ENCODE data around the gene SLPI. TPM values are rescaled to one million over a fixed set of nuclear protein-coding genes. Genes with fewer than 3 reads are reported as not detected.

SLPI gene
- total RNA-seq, 2 donors from 2014 or later: 57.3 to 306 TPM

GRCh38 chr20:45246109-45246508, 8.3 kb downstream of the SLPI start:
- DNase-seq (ENCODE audit: low spot score): no peak
- Histone ChIP-seq H3K4me3 (no peak overlapping the region), H3K9me3 (no peaks in the 10 kb centered on the region), H3K27me3 (no peaks in the 10 kb centered on the region), H3K36me3 (no peaks in the 10 kb centered on the region), H3K27ac (no peak overlapping the region), H3K4me1 (no peaks in the 10 kb centered on the region)
- TF ChIP-seq, protein P1, sequence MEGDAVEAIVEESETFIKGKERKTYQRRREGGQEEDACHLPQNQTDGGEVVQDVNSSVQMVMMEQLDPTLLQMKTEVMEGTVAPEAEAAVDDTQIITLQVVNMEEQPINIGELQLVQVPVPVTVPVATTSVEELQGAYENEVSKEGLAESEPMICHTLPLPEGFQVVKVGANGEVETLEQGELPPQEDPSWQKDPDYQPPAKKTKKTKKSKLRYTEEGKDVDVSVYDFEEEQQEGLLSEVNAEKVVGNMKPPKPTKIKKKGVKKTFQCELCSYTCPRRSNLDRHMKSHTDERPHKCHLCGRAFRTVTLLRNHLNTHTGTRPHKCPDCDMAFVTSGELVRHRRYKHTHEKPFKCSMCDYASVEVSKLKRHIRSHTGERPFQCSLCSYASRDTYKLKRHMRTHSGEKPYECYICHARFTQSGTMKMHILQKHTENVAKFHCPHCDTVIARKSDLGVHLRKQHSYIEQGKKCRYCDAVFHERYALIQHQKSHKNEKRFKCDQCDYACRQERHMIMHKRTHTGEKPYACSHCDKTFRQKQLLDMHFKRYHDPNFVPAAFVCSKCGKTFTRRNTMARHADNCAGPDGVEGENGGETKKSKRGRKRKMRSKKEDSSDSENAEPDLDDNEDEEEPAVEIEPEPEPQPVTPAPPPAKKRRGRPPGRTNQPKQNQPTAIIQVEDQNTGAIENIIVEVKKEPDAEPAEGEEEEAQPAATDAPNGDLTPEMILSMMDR (IDR thresholded peaks at IDR 0.05): no peak

DNA sequence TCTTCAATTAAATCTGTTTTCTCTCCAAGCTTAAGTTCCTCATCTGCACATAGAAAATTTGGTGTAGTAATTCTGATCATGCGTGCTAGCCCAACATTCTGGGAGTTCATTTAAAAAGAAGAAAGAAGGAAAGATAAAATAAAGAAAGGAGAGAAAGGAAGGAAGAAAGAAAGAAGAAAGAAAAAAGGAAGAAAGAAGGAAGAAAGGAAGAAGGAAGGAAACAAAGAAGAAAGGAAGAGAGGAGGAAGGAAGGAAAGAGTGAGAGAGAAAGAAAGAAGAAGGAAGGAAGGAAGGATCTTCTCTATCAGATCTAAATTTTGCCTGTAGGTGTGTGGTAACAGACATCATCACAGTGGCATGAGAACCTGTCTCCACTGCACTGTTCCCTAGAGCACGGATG, 16.2 kb downstream of the SLPI start:
- Histone ChIP-seq H3K9me3 (peaks cover 0 to 17% of the 10 kb centered on the region in 2 donors), H3K4me3 (no peak overlapping the region), H3K27me3 (no peaks in the 10 kb centered on the region), H3K4me1 (no peaks in the 10 kb centered on the region), H3K27ac (no peak overlapping the region), H3K36me3 (no peaks in the 10 kb centered on the region)
- no peak for DNase-seq (ENCODE audit: low spot score)
- TF ChIP-seq, protein P1 (IDR thresholded peaks at IDR 0.05): no peak

DNA sequence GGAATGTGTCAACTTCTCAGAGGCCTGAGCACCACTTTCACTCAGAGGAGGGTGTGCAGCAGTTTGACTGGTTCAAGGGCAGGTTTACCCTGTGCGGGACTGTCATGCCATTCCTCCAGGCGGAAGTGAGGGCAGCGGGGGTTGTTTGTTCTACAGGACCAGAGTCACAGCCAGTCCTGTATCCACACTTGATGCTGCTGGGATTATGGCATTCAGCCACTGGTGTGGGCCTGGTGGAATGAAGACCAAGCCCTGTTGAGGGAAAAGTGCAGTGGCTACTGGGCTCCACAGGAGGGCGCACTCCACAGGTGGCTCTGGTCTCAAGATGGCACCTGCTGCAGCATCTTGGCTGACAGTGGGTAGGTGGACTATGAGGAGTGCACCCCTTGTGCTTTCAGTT, 18.4 kb downstream of the SLPI start:
- H3K9me3 ChIP-seq: peaks cover 0 to 17% of the 10 kb centered on the region in 2 donors
- TF ChIP-seq, protein P1 (IDR thresholded peaks at IDR 0.05): no peak
- no peaks in the 10 kb centered on the region for H3K36me3 ChIP-seq

GRCh38 chr20:45230631-45231030, 23.7 kb downstream of the SLPI start:
- Histone ChIP-seq H3K4me1 (no peaks in the 10 kb centered on the region), H3K27me3 (no peaks in the 10 kb centered on the region), H3K36me3 (no peaks in the 10 kb centered on the region), H3K4me3 (no peak overlapping the region), H3K9me3 (peaks cover 0 to 17% of the 10 kb centered on the region in 2 donors), H3K27ac (no peak overlapping the region)
- TF ChIP-seq, protein P1 (IDR thresholded peaks at IDR 0.05): no peak
- no peak for DNase-seq (ENCODE audit: low spot score)

More for the DNA sequence above, 18.4 kb downstream of the SLPI start:
- Histone ChIP-seq H3K27ac (no peak overlapping the region), H3K4me1 (no peaks in the 10 kb centered on the region), H3K27me3 (no peaks in the 10 kb centered on the region), H3K4me3 (no peak overlapping the region)
- no peak for DNase-seq (ENCODE audit: low spot score)

GRCh38 chr20:45229264-45230056, 24.9 kb downstream of the SLPI start:
- Histone ChIP-seq H3K27me3 (no peaks in the 10 kb centered on the region), H3K27ac (no peak overlapping the region), H3K4me3 (no peak overlapping the region), H3K9me3 (peaks cover 0 to 7% of the 10 kb centered on the region in 2 donors), H3K36me3 (no peaks in the 10 kb centered on the region), H3K4me1 (no peaks in the 10 kb centered on the region)
- no peak for DNase-seq (ENCODE audit: low spot score)
- TF ChIP-seq, protein P1 (IDR thresholded peaks at IDR 0.05): no peak

- TF ChIP-seq, protein P1 (IDR thresholded peaks at IDR 0.05): no peak
- Histone ChIP-seq H3K36me3 (no peaks in the 10 kb centered on the region), H3K4me3 (no peak overlapping the region), H3K27ac (no peak overlapping the region), H3K9me3 (no peaks in the 10 kb centered on the region), H3K27me3 (no peaks in the 10 kb centered on the region), H3K4me1 (no peaks in the 10 kb centered on the region)
- no peak for DNase-seq (ENCODE audit: low spot score)
Observed at GRCh38 chr20:45226287-45226686, 28.1 kb downstream of the SLPI start.
